ENCODE results near the gene PIGP. TPM values are rescaled to one million over a fixed set of nuclear protein-coding genes. Genes with fewer than 3 reads are reported as not detected.

PIGP gene
- total RNA-seq (2013; cell fraction: nucleolus; rRNA removed) = 8.5 and 12.3 TPM in 2 replicates
- total RNA-seq (2014; rRNA removed) (17.1 and 22.3 TPM in 2 replicates), total RNA-seq (2014; rRNA removed; fragmentation: Illumina TruSeq; extraction: Trizol) (18.1 and 19.3 TPM in 2 replicates), total RNA-seq (2021) (16.4 and 17.0 TPM in 2 replicates), polyA plus RNA-seq (2011; rRNA removed) (31.0 and 47.8 TPM in 2 replicates), polyA plus RNA-seq (2014; fragmentation: Illumina TruSeq; extraction: Trizol) (27.9 and 35.4 TPM in 2 replicates), polyA plus RNA-seq (2014; fragmentation: Nextera tagmentation; extraction: Ambion mirVana) (10 to 100 TPM; 59.4 to 65.0 TPM), polyA plus RNA-seq (2014; rRNA removed) (15.8 and 18.2 TPM in 2 replicates), polyA plus RNA-seq (2016; fragmentation: Nextera tagmentation; extraction: Ambion mirVana) (10 to 100 TPM; 47.4 to 54.2 TPM), polyA minus RNA-seq (2011; rRNA and poly(A)+ RNA removed) (6.9 and 7.3 TPM in 2 replicates), Bru-seq, nascent RNA (percentile 71 among the genes with signal in this experiment), BruChase-seq, experiment 1, labeled RNA remaining after a 6-hour chase (percentile 53 among the genes with signal in this experiment), BruChase-seq, experiment 2, labeled RNA remaining after a 2-hour chase (percentile 51 among the genes with signal in this experiment)
- polyA plus RNA-seq (2011; ENCODE audit: low read depth) = 16.5 TPM
- 9.4 and 17.3 TPM in 2 replicates for polyA plus RNA-seq (2011; cell fraction: cytosol; rRNA removed)
- 10.1 and 12.2 TPM in 2 replicates for polyA plus RNA-seq (2011; cell fraction: nucleus; rRNA removed)
- polyA plus RNA-seq (2012) = 22.4 and 30.9 TPM in 2 replicates
- 2.7 and 3.4 TPM in 2 replicates for polyA minus RNA-seq (2011; cell fraction: cytosol; rRNA and poly(A)+ RNA removed)
- 8.3 and 17.7 TPM in 2 replicates for polyA minus RNA-seq (2011; cell fraction: nucleus; rRNA and poly(A)+ RNA removed)
- long read RNA-seq, experiment 1, full-length matches to known transcripts = 6 of 9 reads
- long read RNA-seq, experiment 1, partial matches to known transcripts = 0 of 9 reads
- long read RNA-seq, experiment 1, other reads (novel, unspliced or antisense) = 3 of 9 reads
- long read RNA-seq, experiment 2, full-length matches to known transcripts = 29 of 36 reads
- long read RNA-seq, experiment 2, partial matches to known transcripts = 0 of 36 reads
- long read RNA-seq, experiment 2, other reads (novel, unspliced or antisense) = 7 of 36 reads

GRCh38 chr21:37072988-37073416, at the start of gene PIGP, which contains the start of gene TTC3:
TSS of gene PIGP (minus strand) at chr21:37073071. CDS start at chr21:37072515, 556 bp downstream.
TSS of gene TTC3 (plus strand) at chr21:37073254. CDS start at chr21:37087258, 14,004 bp downstream.
- H4K20me1 ChIP-seq (ENCODE audit: control insufficient read depth, insufficient read depth) = no peaks in the 10 kb centered on the region
- H3K27me3 ChIP-seq (replicated peaks in 1 of 2; ENCODE audit: control insufficient read depth in 2 of 2, insufficient read depth in 2 of 2, low read length in 1 of 2) = no peaks in the 10 kb centered on the region
- H3K36me3 ChIP-seq (ENCODE audit: control insufficient read depth in 2 of 2, insufficient read depth in 2 of 2, low read length in 1 of 2) = no peaks in the 10 kb centered on the region; a peak in 2 of 4 replicates
- H3K9ac ChIP-seq (ENCODE audit: control insufficient read depth, insufficient read depth, low read length) = peak within 1 kb of the TSS; percentile 90
- peak within 1 kb of the TSS; percentile 85 for H3K4me2 ChIP-seq (ENCODE audit: control insufficient read depth, insufficient read depth)
- H3K27ac ChIP-seq (ENCODE audit: control insufficient read depth, insufficient read depth) = peak within 1 kb of the TSS; percentile 96
- no peak for FAIRE-seq
- BruUV-seq (replicated peaks) = no TSS peak
- 4% methylated on average over 33 of the region's 61 CpGs for WGBS (ENCODE audit: insufficient coverage, insufficient replicate concordance, low lambda C conversion rate, missing lambda C conversion rate)
- CTCF ChIA-PET = no interaction called here
- RAD21 ChIA-PET (ENCODE audit: unreplicated experiment) = no interaction called here
- DNase-seq (ENCODE audit: low read depth, low spot score) = peak; percentile 70
- H3K4me1 ChIP-seq (ENCODE audit: control insufficient read depth, insufficient read depth, low read length) = no peaks in the 10 kb centered on the region; the same call in 1 of the 2 replicates
- H3K4me3 ChIP-seq = peak within 1 kb of the TSS; percentile 90
- no peaks in the 10 kb centered on the region for H3K9me3 ChIP-seq (replicated peaks; ENCODE audit: control insufficient read depth, insufficient read depth, low read length)
- peaks cover 54% of the 10 kb centered on the region for H3K79me2 ChIP-seq (ENCODE audit: control insufficient read depth, insufficient read depth, low read length)
- ATAC-seq = peak; percentile 78
- in situ Hi-C loops (cut with MboI) (no loop called here), intact Hi-C loops (cut with micrococcal nuclease; ENCODE audit: unreplicated experiment) (loop anchor here (2.0 to 5.0 kb wide), 3 partner anchors 86 to 294 kb away; partner anchors contain the start of genes DYRK1A and VPS26C)
- POLR2A ChIA-PET = no interaction called here
- SMC1A ChIA-PET (ENCODE audit: uncharacterized antibody, unreplicated experiment) = no interaction called here
- H2AFZ ChIP-seq (ENCODE audit: control insufficient read depth, low read depth, low read length) = peak within 1 kb of the TSS; percentile 85
- TF ChIP-seq CHD2 (IDR thresholded peaks at IDR 0.05; ENCODE audit: borderline replicate concordance, low read depth, low read length) (peak; percentile 94), MYC (IDR thresholded peaks at IDR 0.05; ENCODE audit: insufficient read depth, insufficient read length, insufficient replicate concordance, low read length, severe bottlenecking) (no peak), CBX5 (IDR thresholded peaks at IDR 0.05; ENCODE audit: low read depth) (no peak), PRDM15 (CRISPR knock-in tag; IDR thresholded peaks at IDR 0.05) (no peak), TAF1 (IDR thresholded peaks at IDR 0.05; ENCODE audit: borderline replicate concordance, low read depth, low read length) (no peak), NBN (IDR thresholded peaks at IDR 0.05) (no peak), ATF3 (IDR thresholded peaks at IDR 0.05; ENCODE audit: borderline replicate concordance, extremely low read depth, low read depth, low read length) (peak; percentile 62; the same call in 1 of the 2 replicates), NR2C1 (IDR thresholded peaks at IDR 0.05) (0 out of 2 replicates have a peak, but pooled peaks have one; percentile 38), MXI1 (IDR thresholded peaks at IDR 0.05; ENCODE audit: low read depth, low read length) (no peak), TCF12 (IDR thresholded peaks at IDR 0.05; ENCODE audit: low read depth, low read length) (no peak), RELA (IDR thresholded peaks at IDR 0.05; ENCODE audit: borderline replicate concordance, partially characterized antibody) (peak; percentile 58), RB1 (IDR thresholded peaks at IDR 0.05; ENCODE audit: borderline replicate concordance) (no peak), POLR2AphosphoS2 (IDR thresholded peaks at IDR 0.05; ENCODE audit: low read depth, low read length) (no peak)
